ENCODE measurements around the gene CPNE2. TPM values are rescaled to one million over a fixed set of nuclear protein-coding genes. Genes with fewer than 3 reads are reported as not detected.

Gene CPNE2
- total RNA-seq, 1 donor from 2014 or later = 33.9 TPM

DNA sequence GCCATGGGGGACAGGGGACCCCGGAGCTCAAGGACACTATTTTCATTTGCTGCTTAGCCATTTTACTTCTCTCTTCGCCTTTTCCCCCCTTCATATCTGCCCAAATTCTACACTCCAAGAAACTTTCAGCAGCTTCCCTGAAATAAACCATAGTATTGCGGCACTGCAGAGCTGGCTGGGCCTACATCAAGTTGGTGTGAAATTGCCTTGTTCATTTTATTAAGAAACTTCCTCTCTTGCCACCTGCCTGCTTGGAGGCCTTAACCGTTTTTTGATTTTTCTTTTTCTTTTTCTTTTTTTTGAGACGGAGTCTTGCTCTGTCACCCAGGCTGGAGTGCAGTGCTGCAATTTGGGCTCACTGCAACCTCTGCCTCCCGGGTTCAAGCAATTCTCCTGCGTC, 7.4 kb upstream of the CPNE2 start:
- TF ChIP-seq, protein P1, sequence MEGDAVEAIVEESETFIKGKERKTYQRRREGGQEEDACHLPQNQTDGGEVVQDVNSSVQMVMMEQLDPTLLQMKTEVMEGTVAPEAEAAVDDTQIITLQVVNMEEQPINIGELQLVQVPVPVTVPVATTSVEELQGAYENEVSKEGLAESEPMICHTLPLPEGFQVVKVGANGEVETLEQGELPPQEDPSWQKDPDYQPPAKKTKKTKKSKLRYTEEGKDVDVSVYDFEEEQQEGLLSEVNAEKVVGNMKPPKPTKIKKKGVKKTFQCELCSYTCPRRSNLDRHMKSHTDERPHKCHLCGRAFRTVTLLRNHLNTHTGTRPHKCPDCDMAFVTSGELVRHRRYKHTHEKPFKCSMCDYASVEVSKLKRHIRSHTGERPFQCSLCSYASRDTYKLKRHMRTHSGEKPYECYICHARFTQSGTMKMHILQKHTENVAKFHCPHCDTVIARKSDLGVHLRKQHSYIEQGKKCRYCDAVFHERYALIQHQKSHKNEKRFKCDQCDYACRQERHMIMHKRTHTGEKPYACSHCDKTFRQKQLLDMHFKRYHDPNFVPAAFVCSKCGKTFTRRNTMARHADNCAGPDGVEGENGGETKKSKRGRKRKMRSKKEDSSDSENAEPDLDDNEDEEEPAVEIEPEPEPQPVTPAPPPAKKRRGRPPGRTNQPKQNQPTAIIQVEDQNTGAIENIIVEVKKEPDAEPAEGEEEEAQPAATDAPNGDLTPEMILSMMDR (IDR thresholded peaks at IDR 0.05) = no peak
- Mint-ChIP-seq H3K9me3 (ENCODE audit: unreplicated experiment) (no peaks in the 10 kb centered on the region), H3K4me3 (ENCODE audit: unreplicated experiment) (no peak overlapping the region), H3K27me3 (ENCODE audit: unreplicated experiment) (no peaks in the 10 kb centered on the region), H3K36me3 (ENCODE audit: unreplicated experiment) (no peaks in the 10 kb centered on the region), H3K4me1 (ENCODE audit: unreplicated experiment) (peaks cover 4% of the 10 kb centered on the region), H3K27ac (ENCODE audit: unreplicated experiment) (no peak overlapping the region)
- DNase-seq (ENCODE audit: extremely low spot score, unreplicated experiment) = no peak

DNA sequence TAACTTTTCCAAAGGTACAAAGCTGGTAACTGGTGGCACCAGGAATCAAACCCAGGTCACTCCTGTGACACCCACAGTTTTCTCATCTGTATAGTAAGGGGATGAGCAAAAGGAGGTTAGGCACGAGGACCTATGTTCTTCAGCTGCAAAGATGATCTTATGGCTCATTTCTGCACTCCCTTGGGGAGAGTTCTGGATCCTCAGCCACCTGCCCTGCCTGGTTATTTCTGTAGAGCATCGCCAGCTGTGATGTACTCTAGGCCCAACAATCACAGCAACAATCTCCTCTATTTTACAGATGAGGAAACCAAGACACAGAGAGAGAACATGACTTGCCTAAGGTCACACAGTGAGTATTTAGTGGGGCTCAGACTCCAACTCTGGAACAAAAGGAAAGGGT, 5.4 kb upstream of the CPNE2 start:
- TF ChIP-seq, protein P1 (IDR thresholded peaks at IDR 0.05) = no peak
- DNase-seq (ENCODE audit: extremely low spot score, unreplicated experiment) = no peak
- no peaks in the 10 kb centered on the region for H3K27me3 Mint-ChIP-seq (ENCODE audit: unreplicated experiment)
- H3K4me1 Mint-ChIP-seq (ENCODE audit: unreplicated experiment) = peaks cover 15% of the 10 kb centered on the region
- H3K27ac Mint-ChIP-seq (ENCODE audit: unreplicated experiment) = no peak overlapping the region
- H3K4me3 Mint-ChIP-seq (ENCODE audit: unreplicated experiment) = no peak overlapping the region
- H3K9me3 Mint-ChIP-seq (ENCODE audit: unreplicated experiment) = no peaks in the 10 kb centered on the region
- H3K36me3 Mint-ChIP-seq (ENCODE audit: unreplicated experiment) = no peaks in the 10 kb centered on the region

DNA sequence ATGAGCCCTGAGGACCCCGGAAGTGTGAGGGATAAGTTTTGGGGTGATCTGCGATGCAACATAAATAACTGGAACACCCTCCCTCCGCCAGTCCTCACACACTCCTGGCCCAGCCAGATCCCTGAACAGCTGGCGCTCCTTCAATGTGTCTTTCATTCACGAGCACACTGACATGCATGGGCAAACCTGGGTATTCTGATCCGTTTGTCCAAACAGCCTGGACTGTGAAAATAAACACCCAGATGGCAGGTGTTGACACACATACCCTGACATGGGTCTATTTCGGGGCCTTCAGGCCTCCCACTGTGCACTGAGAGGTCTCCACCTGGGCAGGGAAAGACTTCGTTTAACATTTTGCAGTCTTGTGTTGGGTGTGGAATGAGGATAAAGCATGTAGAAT, 3.0 kb upstream of the CPNE2 start:
- Mint-ChIP-seq H3K27ac (ENCODE audit: unreplicated experiment) (no peak overlapping the region), H3K4me3 (ENCODE audit: unreplicated experiment) (no peak overlapping the region), H3K36me3 (ENCODE audit: unreplicated experiment) (no peaks in the 10 kb centered on the region), H3K4me1 (ENCODE audit: unreplicated experiment) (peaks cover 21% of the 10 kb centered on the region), H3K9me3 (ENCODE audit: unreplicated experiment) (no peaks in the 10 kb centered on the region), H3K27me3 (ENCODE audit: unreplicated experiment) (no peaks in the 10 kb centered on the region)
- DNase-seq (ENCODE audit: extremely low spot score, unreplicated experiment) = no peak
- TF ChIP-seq, protein P1 (IDR thresholded peaks at IDR 0.05) = no peak

DNA sequence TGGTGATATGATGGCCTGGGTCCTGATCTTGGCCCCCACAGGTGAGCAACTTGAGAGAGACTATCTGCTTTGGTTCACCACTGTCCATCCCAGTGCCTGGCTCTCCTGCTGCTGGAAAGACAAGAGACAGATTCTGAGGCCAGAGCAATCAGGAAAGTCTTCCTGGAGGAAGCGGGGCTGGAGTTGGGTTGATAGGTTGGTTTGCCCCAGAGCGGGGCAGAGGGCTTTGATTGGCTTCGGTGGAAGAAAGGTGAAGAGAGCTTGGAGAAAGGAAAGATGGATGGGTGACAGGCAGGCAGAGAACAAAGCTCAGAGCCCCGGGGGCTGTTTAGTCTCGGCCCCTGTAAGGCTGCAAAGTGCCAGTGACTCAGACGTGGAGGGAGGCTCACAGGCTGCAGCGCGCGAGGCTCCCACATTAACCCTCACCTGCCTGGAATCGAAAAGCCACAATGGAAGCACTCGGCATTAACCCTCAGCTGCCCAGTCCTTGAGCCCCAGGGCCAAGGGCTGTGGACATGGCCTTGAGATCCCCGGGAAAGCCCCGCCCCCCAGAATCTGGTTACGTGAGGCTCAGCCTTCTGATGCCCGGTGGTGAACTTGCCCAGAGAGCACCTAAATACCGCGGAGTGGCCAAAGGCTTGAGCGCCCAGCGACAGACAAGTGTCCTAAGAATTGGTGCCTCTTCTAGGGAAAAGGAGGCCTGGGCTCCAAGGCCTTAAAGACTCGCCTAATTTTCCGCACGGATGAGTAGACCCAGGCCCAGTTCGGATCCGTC, 996 bp upstream of the CPNE2 start:
- Mint-ChIP-seq H3K27ac (ENCODE audit: unreplicated experiment) (peak overlapping the region; percentile 72), H3K27me3 (ENCODE audit: unreplicated experiment) (no peaks in the 10 kb centered on the region), H3K36me3 (ENCODE audit: unreplicated experiment) (no peaks in the 10 kb centered on the region), H3K4me1 (ENCODE audit: unreplicated experiment) (peaks cover 23% of the 10 kb centered on the region), H3K4me3 (ENCODE audit: unreplicated experiment) (peak overlapping the region; percentile 71), H3K9me3 (ENCODE audit: unreplicated experiment) (no peaks in the 10 kb centered on the region)
- no peak for DNase-seq (ENCODE audit: extremely low spot score, unreplicated experiment)
- TF ChIP-seq, protein P1 (IDR thresholded peaks at IDR 0.05) = no peak

DNA sequence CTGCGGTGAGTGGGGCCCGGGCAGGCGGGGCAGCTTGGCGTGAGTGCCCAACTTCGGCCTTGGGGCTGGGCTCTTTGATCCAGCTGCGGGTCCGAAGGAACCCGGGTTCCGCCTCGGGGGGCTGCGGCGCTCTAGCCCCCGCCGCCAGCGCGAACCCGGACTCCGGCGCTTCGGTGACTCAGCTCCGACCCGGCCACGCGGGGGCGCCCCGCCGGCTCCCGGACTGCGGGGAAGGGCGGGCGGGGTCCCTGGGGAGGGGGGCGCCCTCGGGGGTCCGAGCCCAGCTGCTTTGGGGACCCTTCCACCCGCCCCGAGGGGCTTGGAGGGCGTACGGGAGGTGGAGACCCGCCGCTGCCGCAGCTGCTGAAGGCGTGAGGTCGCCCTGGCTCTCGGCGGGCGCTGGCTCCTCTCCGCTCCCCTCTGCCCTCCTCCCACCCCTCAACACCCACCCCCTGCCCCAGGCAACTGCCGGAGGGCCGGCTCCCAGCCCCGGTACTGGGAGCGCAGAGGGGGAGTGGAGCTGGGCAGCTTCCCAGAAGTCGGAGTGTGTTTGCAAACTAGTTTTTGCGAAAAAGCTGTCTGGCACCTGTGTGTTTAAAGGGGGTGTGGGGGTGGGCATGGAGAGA, 516 bp downstream of the CPNE2 start:
- no peak for DNase-seq (ENCODE audit: extremely low spot score, unreplicated experiment)
- no peaks in the 10 kb centered on the region for H3K9me3 Mint-ChIP-seq (ENCODE audit: unreplicated experiment)
- H3K4me1 Mint-ChIP-seq (ENCODE audit: unreplicated experiment) = peaks cover 23% of the 10 kb centered on the region
- TF ChIP-seq, protein P1 (IDR thresholded peaks at IDR 0.05) = peak; percentile 84
- peak overlapping the region; percentile 77 for H3K4me3 Mint-ChIP-seq (ENCODE audit: unreplicated experiment)
- H3K27ac Mint-ChIP-seq (ENCODE audit: unreplicated experiment) = peak overlapping the region; percentile 56
- H3K27me3 Mint-ChIP-seq (ENCODE audit: unreplicated experiment) = no peaks in the 10 kb centered on the region
- H3K36me3 Mint-ChIP-seq (ENCODE audit: unreplicated experiment) = no peaks in the 10 kb centered on the region
